Measurements from ENCODE around the gene PANK2. TPM values are rescaled to one million over a fixed set of nuclear protein-coding genes. Genes with fewer than 3 reads are reported as not detected.

The PANK2 gene
- 10 to 100 TPM; 49.6 to 63.6 TPM for total RNA-seq

DNA sequence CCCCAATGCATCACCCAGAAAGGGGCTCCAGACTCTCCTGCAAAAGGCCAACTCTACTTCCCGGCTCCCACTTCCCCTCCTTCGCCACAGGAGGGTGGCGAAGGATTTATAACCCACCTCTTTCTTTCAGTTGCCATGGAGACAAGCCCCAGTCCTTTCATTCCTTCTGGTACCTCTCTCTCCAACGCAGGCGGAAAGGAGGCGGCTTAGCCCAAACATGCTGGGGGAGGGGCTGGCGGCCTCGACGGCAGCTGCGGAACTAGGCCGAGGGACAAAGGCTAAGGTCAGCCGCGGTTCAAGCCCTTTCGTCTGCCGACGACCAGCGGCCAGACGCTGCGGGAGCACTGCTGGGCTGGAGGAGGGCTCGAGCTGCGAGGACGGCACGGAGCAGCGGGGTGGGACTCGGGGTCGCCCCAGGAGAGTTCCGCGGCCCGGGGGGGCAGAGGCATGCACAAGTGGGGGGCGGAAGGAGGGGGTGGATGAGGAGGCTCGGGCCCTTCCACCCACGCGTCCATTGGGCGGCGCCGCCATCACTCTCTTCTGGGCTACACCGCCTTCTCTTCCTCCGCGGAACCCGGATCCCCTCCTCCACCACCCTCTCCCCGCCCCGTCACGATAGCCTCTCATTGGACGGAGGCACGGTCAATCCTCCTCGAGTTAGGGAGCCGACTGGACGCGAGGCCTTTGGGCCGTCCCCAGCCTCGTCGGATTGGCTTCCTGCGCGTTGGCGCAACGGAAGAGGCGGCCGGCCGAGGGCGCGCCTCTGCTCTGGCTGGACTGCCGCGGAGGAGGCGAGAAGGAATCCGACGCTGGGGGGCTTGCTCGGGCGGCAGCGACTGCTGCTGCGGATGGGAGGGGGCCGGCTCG lies at the start of gene PANK2:
PANK2 (plus strand) TSS at position 766 of the 867 bp plus-strand sequence.

DNA sequence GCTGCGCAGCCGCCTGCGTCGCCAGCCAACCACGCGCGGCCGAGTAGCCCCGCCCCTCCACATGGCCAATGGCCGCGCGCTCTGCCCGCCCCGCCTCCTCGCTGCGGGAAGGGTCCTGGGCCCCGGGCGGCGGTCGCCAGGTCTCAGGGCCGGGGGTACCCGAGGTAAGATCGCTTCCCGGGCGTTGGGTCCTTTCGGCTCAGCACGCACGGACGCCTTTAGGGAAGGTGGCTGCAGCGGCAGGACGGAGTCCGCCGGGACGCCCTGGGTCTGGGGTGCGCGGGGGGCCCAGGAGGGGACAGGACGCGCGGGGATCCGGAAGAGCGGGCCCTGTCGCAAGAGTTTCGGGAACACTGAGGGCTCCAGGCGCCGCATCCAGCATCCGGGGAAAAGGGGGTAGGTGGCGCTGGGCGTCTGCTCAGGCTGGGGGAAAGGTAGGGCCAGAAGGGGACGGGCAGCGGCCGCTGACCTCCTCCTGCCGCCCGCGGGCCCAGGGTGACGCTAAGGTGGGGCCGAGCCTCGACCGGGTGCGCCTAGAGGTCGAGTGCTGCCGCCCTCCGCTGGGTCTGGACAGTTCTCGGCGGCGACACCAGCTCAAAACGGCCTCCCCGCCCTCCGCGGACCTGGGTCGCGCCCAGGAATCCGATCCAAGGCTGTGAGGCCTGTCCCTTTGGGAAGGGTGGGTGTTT lies 42.3 kb upstream of the PANK2 start, which contains the start of gene MAVS:
MAVS (plus strand) TSS at position 95 of the 689 bp plus-strand sequence. CDS start 7,791 bp downstream, outside the sequence.

Small RNA genes within 50 kb of the gene (small RNA-seq; reads per million reads assigned to genes)
- 141 to 233 reads per million in 2 donors for gene MIR103A2

Other genes starting within 250 kb of the PANK2 start
- not detected for gene GFRA4, start 226.0 kb upstream of the PANK2 start, total RNA-seq
- under 1 TPM; under 0.01 TPM for gene ADAM33, start 207.4 kb upstream of the PANK2 start, total RNA-seq
- not detected for gene SIGLEC1, start 176.8 kb upstream of the PANK2 start, total RNA-seq
- gene HSPA12B, start 156.7 kb upstream of the PANK2 start, total RNA-seq = under 1 TPM in 1 of 2 donors, not detected in 1; under 0.01 TPM
- gene ADISSP, start 121.6 kb upstream of the PANK2 start, total RNA-seq = 10 to 100 TPM; 22.7 to 38.0 TPM
- under 1 TPM; under 0.01 TPM for gene SPEF1, start 107.9 kb upstream of the PANK2 start, total RNA-seq
- gene CENPB, start 102.6 kb upstream of the PANK2 start, total RNA-seq = 100 to 1,000 TPM in 1 of 2 donors, 10 to 100 TPM in 1; 88.8 to 152 TPM
- gene CDC25B, start 93.1 kb upstream of the PANK2 start, total RNA-seq = 10 to 100 TPM; 43.7 to 74.9 TPM
- gene AP5S1, start 68.8 kb upstream of the PANK2 start, total RNA-seq = 10 to 100 TPM; 22.3 to 22.7 TPM
- 10 to 100 TPM; 17.9 to 24.3 TPM for gene MAVS, start 42.6 kb upstream of the PANK2 start, total RNA-seq
- gene RNF24, start 126.2 kb downstream of the PANK2 start, total RNA-seq = 10 to 100 TPM in 1 of 2 donors, 1 to 10 TPM in 1; 7.9 to 11.0 TPM